Lower leg skin (tissue), 3 donors: ENCODE measurements around the gene SELP.

Experiments
- CTCF ChIP-seq, 3 donors: fragments of 450-650 bp; IDR thresholded peaks; one replicate each; pipeline ENCODE4 v1.5.1; 2016; ENCODE audit warnings: antibody characterized with exemption in 3 of 3, mild to moderate bottlenecking in 3 of 3, moderate library complexity in 2 of 3
- POLR2A ChIP-seq, 2 donors: fragments of 450-650 bp; IDR thresholded peaks; one replicate each; pipeline ENCODE4 v1.6.1; 2016 to 2017; ENCODE audit warnings: antibody characterized with exemption in 2 of 2, mild to moderate bottlenecking in 1 of 2, moderate library complexity in 1 of 2

- TF ChIP-seq CTCF (IDR thresholded peaks at IDR 0.05) = no peak
- TF ChIP-seq POLR2A (IDR thresholded peaks at IDR 0.05) = no peak
Observed at GRCh38 chr1:169574336-169574735, 55.6 kb downstream of the SELP start.
